Measurements from ENCODE around the gene NOLC1. TPM values are rescaled to one million over a fixed set of nuclear protein-coding genes. Genes with fewer than 3 reads are reported as not detected.

Gene NOLC1
- total and polyA plus RNA-seq, 7 donors: 14.4 to 51.4 (median 40.0) TPM

DNA sequence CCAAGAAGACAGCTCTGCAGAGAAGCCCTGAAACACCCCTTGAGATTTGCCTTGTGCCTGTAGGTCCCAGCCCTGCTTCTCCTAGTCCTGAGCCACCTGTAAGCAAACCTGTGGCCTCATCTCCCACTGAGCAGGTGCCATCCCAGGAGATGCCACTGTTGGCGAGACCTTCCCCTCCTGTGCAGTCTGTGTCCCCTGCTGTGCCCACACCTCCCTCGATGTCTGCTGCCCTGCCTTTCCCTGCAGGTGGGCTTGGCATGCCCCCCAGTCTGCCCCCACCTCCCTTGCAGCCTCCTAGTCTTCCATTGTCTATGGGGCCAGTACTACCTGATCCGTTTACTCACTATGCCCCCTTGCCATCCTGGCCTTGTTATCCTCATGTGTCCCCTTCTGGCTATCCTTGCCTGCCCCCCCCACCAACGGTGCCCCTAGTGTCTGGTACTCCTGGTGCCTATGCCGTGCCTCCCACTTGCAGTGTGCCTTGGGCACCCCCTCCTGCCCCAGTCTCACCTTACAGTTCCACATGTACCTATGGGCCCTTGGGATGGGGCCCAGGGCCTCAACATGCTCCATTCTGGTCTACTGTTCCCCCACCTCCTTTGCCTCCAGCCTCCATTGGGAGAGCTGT, 11.2 kb upstream of the NOLC1 start:
- peaks cover 0 to 14% (median 12%) of the 10 kb centered on the region in 4 donors for H3K4me1 ChIP-seq
- intact Hi-C loops (cut with DNase I): no loop called here
- WGBS, 2 donors: 90 to 93% methylated on average over 5 of the region's 5 CpGs

DNA sequence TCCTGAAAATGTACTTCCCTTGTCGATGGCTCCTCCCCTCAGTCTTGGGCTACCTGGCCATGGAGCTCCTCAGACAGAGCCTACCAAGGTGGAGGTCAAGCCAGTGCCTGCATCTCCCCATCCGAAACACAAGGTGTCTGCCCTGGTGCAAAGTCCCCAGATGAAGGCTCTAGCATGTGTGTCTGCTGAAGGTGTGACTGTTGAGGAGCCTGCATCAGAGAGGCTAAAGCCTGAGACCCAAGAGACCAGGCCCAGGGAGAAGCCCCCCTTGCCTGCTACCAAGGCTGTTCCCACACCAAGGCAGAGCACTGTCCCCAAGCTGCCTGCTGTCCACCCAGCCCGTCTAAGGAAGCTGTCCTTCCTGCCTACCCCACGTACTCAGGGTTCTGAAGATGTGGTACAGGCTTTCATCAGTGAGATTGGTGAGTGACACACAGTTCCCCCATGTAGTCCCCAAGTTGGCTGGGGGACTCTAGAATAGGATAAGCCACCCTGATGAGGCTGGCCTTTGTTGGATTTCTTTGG, 10.5 kb upstream of the NOLC1 start:
- WGBS, 2 donors: 93 to 94% methylated on average over 4 of the region's 4 CpGs
- intact Hi-C loops (cut with DNase I): no loop called here
- H3K27ac ChIP-seq: no peak overlapping the region
- no peaks in the 10 kb centered on the region for H3K27me3 ChIP-seq
- H3K36me3 ChIP-seq: peaks cover 31 to 88% (median 45%) of the 10 kb centered on the region in 4 donors
- peaks cover 0 to 7% (median 6%) of the 10 kb centered on the region in 4 donors for H3K4me1 ChIP-seq
- TF ChIP-seq POLR2A (IDR thresholded peaks at IDR 0.05): no peak
- H3K4me3 ChIP-seq: no peak overlapping the region
- H3K9me3 ChIP-seq: no peaks in the 10 kb centered on the region
- DNase-seq: no peak

More for the DNA sequence above, 11.2 kb upstream of the NOLC1 start:
- no peaks in the 10 kb centered on the region for H3K27me3 ChIP-seq
- H3K27ac ChIP-seq: no peak overlapping the region
- TF ChIP-seq EP300 (IDR thresholded peaks at IDR 0.05): no peak
- TF ChIP-seq POLR2A (IDR thresholded peaks at IDR 0.05): no peak
- TF ChIP-seq POLR2AphosphoS5 (IDR thresholded peaks at IDR 0.05): no peak
- TF ChIP-seq, protein P1, sequence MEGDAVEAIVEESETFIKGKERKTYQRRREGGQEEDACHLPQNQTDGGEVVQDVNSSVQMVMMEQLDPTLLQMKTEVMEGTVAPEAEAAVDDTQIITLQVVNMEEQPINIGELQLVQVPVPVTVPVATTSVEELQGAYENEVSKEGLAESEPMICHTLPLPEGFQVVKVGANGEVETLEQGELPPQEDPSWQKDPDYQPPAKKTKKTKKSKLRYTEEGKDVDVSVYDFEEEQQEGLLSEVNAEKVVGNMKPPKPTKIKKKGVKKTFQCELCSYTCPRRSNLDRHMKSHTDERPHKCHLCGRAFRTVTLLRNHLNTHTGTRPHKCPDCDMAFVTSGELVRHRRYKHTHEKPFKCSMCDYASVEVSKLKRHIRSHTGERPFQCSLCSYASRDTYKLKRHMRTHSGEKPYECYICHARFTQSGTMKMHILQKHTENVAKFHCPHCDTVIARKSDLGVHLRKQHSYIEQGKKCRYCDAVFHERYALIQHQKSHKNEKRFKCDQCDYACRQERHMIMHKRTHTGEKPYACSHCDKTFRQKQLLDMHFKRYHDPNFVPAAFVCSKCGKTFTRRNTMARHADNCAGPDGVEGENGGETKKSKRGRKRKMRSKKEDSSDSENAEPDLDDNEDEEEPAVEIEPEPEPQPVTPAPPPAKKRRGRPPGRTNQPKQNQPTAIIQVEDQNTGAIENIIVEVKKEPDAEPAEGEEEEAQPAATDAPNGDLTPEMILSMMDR (IDR thresholded peaks at IDR 0.05): no peak
- no peak overlapping the region for H3K4me3 ChIP-seq
- DNase-seq: no peak
- H3K36me3 ChIP-seq: peaks cover 31 to 82% (median 45%) of the 10 kb centered on the region in 4 donors
- H3K9me3 ChIP-seq: no peaks in the 10 kb centered on the region

DNA sequence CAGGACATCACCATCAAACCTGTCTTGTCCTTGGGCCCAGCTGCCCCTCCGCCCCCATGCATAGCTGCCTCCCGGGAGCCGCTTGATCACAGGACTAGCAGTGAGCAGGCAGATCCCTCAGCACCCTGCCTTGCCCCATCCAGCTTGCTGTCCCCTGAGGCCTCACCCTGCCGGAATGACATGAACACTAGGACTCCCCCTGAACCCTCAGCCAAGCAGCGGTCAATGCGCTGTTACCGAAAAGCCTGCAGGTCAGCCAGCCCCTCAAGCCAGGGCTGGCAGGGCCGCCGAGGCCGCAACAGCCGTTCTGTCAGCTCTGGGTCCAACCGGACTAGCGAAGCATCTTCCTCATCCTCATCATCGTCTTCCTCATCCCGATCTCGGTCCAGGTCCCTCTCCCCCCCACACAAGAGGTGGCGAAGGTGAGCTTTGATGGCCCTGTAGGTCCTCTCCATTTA, 5.2 kb upstream of the NOLC1 start:
- H3K27ac ChIP-seq: no peak overlapping the region
- no peaks in the 10 kb centered on the region for H3K9me3 ChIP-seq
- DNase-seq: no peak
- intact Hi-C loops (cut with DNase I): no loop called here
- H3K4me3 ChIP-seq: no peak overlapping the region
- H3K27me3 ChIP-seq: no peaks in the 10 kb centered on the region
- peaks cover 0 to 7% (median 6%) of the 10 kb centered on the region in 4 donors for H3K4me1 ChIP-seq
- 95% methylated on average over 17 of the region's 17 CpGs for WGBS, 2 donors
- H3K36me3 ChIP-seq: peaks cover 14 to 86% (median 38%) of the 10 kb centered on the region in 4 donors
- TF ChIP-seq POLR2AphosphoS5 (IDR thresholded peaks at IDR 0.05): no peak
- TF ChIP-seq, protein P1 (IDR thresholded peaks at IDR 0.05): no peak
- TF ChIP-seq POLR2A (IDR thresholded peaks at IDR 0.05): no peak
- TF ChIP-seq EP300 (IDR thresholded peaks at IDR 0.05): no peak

DNA sequence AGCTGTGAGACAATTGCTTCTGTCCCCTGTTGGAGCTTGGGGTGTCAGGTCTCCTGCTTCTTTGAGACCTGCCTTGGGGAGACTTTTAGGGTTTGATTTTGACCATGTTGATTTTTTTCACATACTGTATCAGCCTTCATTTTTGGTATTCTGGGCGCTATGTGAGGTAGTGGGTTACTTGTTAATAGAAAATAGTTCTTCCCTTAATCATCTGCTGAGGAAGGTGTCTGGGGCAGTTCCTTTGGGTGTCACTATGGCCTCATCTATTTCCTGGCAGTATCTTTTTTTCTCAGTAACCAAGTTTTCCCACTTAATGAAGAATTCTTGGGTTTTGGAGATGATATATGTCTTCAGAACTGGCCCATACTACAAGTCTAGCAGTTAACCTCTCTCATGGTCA, 4.6 kb upstream of the NOLC1 start:
- Histone ChIP-seq H3K27me3 (no peaks in the 10 kb centered on the region), H3K36me3 (peaks cover 14 to 80% (median 38%) of the 10 kb centered on the region in 4 donors), H3K4me3 (no peak overlapping the region), H3K27ac (no peak overlapping the region), H3K4me1 (peaks cover 0 to 8% (median 6%) of the 10 kb centered on the region in 4 donors), H3K9me3 (no peaks in the 10 kb centered on the region)
- TF ChIP-seq POLR2AphosphoS5 (IDR thresholded peaks at IDR 0.05): no peak
- no peak for TF ChIP-seq EP300 (IDR thresholded peaks at IDR 0.05)
- TF ChIP-seq POLR2A (IDR thresholded peaks at IDR 0.05): no peak
- TF ChIP-seq, protein P1 (IDR thresholded peaks at IDR 0.05): no peak
- DNase-seq: no peak
- intact Hi-C loops (cut with DNase I): no loop called here
- 97 to 98% methylated on average over 1 of the region's 1 CpG for WGBS, 2 donors

DNA sequence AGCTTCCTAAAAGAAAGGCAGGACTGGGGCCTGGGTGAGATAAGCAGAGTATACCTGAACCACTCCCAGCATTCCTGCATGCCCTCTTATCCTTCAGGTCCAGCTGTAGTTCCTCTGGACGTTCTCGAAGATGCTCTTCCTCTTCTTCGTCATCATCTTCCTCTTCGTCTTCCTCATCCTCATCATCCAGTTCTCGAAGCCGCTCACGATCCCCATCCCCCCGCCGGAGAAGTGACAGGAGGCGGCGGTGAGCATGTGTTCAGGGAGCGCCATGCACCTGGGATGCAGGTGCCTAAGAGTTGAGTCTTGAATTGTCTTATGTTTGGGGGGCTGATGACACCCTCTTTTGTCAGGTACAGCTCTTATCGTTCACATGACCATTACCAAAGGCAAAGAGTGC, 3.9 kb upstream of the NOLC1 start:
- 94 to 96% methylated on average over 13 of the region's 13 CpGs for WGBS, 2 donors
- peaks cover 14 to 73% (median 38%) of the 10 kb centered on the region in 4 donors for H3K36me3 ChIP-seq
- DNase-seq: no peak
- no peaks in the 10 kb centered on the region for H3K27me3 ChIP-seq
- intact Hi-C loops (cut with DNase I): no loop called here
- TF ChIP-seq EP300 (IDR thresholded peaks at IDR 0.05) (no peak), POLR2A (IDR thresholded peaks at IDR 0.05) (no peak), POLR2AphosphoS5 (IDR thresholded peaks at IDR 0.05) (no peak)
- TF ChIP-seq, protein P1 (IDR thresholded peaks at IDR 0.05): no peak
- peaks cover 0 to 15% (median 13%) of the 10 kb centered on the region in 4 donors for H3K4me1 ChIP-seq
- no peak overlapping the region for H3K4me3 ChIP-seq
- H3K9me3 ChIP-seq: no peaks in the 10 kb centered on the region
- no peak overlapping the region for H3K27ac ChIP-seq

All from sigmoid colon (tissue), 7 donors.